SK-N-SH (cell line): Measurements from ENCODE around the gene PTN. TPM values are rescaled to one million over a fixed set of nuclear protein-coding genes. Genes with fewer than 3 reads are reported as not detected.

ENCODE experiments used
- CTCF ChIA-PET: fragments of 300-600, 350-600 bp; formaldehyde crosslinking; extraction: SDS; loops from one replicate; lab custom pipeline; 2021; lab: Yijun Ruan, JAX
- POLR2A ChIA-PET: fragments of 350-600 bp; sonication (Branson Sonifier 250); formaldehyde crosslinking; extraction: SDS; loops from one replicate; lab custom pipeline; 2020; ENCODE audit warnings: antibody characterized with exemption, inconsistent platforms; lab: Yijun Ruan, JAX
- DNase-seq: peaks from one replicate; pipeline ENCODE4 v3.0.0; 2012
- H2AFZ ChIP-seq: fragments of 200-600 bp; sonication (generic); 2 replicates; pipeline ENCODE4 v1.8.1; 2016; ENCODE audit warnings: antibody characterized with exemption, mild to moderate bottlenecking, low read depth
- H3F3A ChIP-seq: fragments of 200-600 bp; sonication (generic); replicated peaks from 2 replicates; pipeline ENCODE3; 2016; ENCODE audit warnings: antibody characterized with exemption, mild to moderate bottlenecking; ENCODE audit not compliant: insufficient read depth
- H3K27ac ChIP-seq, 2 experiments: fragments of 200-500 bp in 1 of 2; fragments of 200-600 bp in 1 of 2; sonication (Bioruptor generic) in 1 of 2; sonication (generic), shearing (Covaris generic) in 1 of 2; 2 replicates each; pipeline versions ENCODE4 v1.5.1 to v1.6.1; 2014 to 2016; ENCODE audit warnings: low read depth in 2 of 2, inconsistent platforms in 1 of 2, low read length in 1 of 2, mild to moderate bottlenecking in 1 of 2, mixed read lengths in 1 of 2
- H3K27me3 ChIP-seq: fragments of 200-600 bp; sonication (generic), shearing (Covaris generic); 2 replicates; pipeline ENCODE4 v1.6.1; 2016; ENCODE audit warnings: mixed run types; ENCODE audit not compliant: insufficient read depth
- H3K36me3 ChIP-seq, 2 experiments: fragments of 200-500 bp in 1 of 2; fragments of 200-600 bp in 1 of 2; sonication (Bioruptor generic) in 1 of 2; sonication (generic) in 1 of 2; replicated peaks in 1 of 2; 2 replicates each; pipeline versions ENCODE3 to v1.5.1; 2014 to 2016; ENCODE audit warnings: low read length in 1 of 2, mild to moderate bottlenecking in 1 of 2; ENCODE audit not compliant: insufficient read depth in 2 of 2, control insufficient read depth in 1 of 2
- H3K4me1 ChIP-seq, 2 experiments: fragments of 200-500 bp in 1 of 2; fragments of 200-600 bp in 1 of 2; sonication (Bioruptor generic) in 1 of 2; sonication (generic), shearing (Covaris generic) in 1 of 2; 2 replicates each; pipeline versions ENCODE4 v1.5.1 to v1.6.1; 2014 to 2016; ENCODE audit warnings: low read depth in 1 of 2, low read length in 1 of 2, mixed run types in 1 of 2; ENCODE audit not compliant: insufficient read depth in 2 of 2, control insufficient read depth in 1 of 2
- H3K4me2 ChIP-seq: fragments of 200-600 bp; sonication (generic), shearing (Covaris generic); 2 replicates; pipeline ENCODE4 v1.6.1; 2017; ENCODE audit warnings: mixed run types
- H3K4me3 ChIP-seq, 2 experiments: fragments of 200-500 bp in 1 of 2; fragments of 200-600 bp in 1 of 2; sonication (Bioruptor generic) in 1 of 2; sonication (generic), shearing (Covaris generic) in 1 of 2; 2 replicates each; pipeline versions ENCODE4 v1.5.1 to v1.8.1; 2014 to 2016; ENCODE audit warnings: low read depth in 2 of 2, inconsistent platforms in 1 of 2, low read length in 1 of 2, mild to moderate bottlenecking in 1 of 2, mixed read lengths in 1 of 2, moderate library complexity in 1 of 2
- H3K79me2 ChIP-seq: fragments of 200-600 bp; sonication (generic); 2 replicates; pipeline ENCODE4 v1.8.1; 2017; ENCODE audit warnings: mild to moderate bottlenecking; ENCODE audit not compliant: insufficient read depth
- H3K9ac ChIP-seq: fragments of 200-600 bp; sonication (generic); 2 replicates; pipeline ENCODE4 v1.6.1; 2017; ENCODE audit warnings: mixed run types
- H3K9me2 ChIP-seq: fragments of 200-600 bp; sonication (generic); 2 replicates; pipeline ENCODE4 v1.6.1; 2017; ENCODE audit warnings: mixed run types
- H3K9me3 ChIP-seq: fragments of 200-600 bp; sonication (generic); 2 replicates; pipeline ENCODE4 v1.6.1; 2017; ENCODE audit warnings: mixed run types, mild to moderate bottlenecking, moderate library complexity
- H4K20me1 ChIP-seq: fragments of 200-600 bp; sonication (generic); 2 replicates; pipeline ENCODE4 v1.6.1; 2017; ENCODE audit warnings: mild to moderate bottlenecking, mixed run types; ENCODE audit not compliant: insufficient read depth
- CHD2 ChIP-seq: fragments of 150-350 bp; IDR thresholded peaks from 2 replicates; pipeline ENCODE4 v1.6.1; 2018; ENCODE audit warnings: low read length; ENCODE audit not compliant: partially characterized antibody
- CTCF ChIP-seq: fragments of 200-600 bp; sonication (generic); IDR thresholded peaks from 2 replicates; pipeline ENCODE4 v1.6.1; 2017; ENCODE audit warnings: antibody characterized with exemption, mild to moderate bottlenecking, moderate library complexity
- EZH2phosphoT487 ChIP-seq: fragments of 200-600 bp; sonication (generic); IDR thresholded peaks from 2 replicates; pipeline ENCODE4 v1.6.1; 2017; ENCODE audit warnings: low read depth, mixed run types, mild to moderate bottlenecking, antibody characterized with exemption, moderate library complexity, borderline replicate concordance
- FOXM1 ChIP-seq: IDR thresholded peaks from 2 replicates; pipeline ENCODE4 v1.4.0; 2012; ENCODE audit warnings: low read depth, mild to moderate bottlenecking
- PBX3 ChIP-seq: IDR thresholded peaks from 2 replicates; pipeline ENCODE4; 2012
- SMC3 ChIP-seq: IDR thresholded peaks from 2 replicates; pipeline ENCODE4 v1.6.1; 2012; ENCODE audit warnings: low read depth, low read length, improper control_type of control experiment
- TAF1 ChIP-seq: IDR thresholded peaks from 2 replicates; pipeline ENCODE4 v1.6.1; 2012; ENCODE audit warnings: low read depth, mild to moderate bottlenecking, low read length, moderate library complexity, borderline replicate concordance
- USF1 ChIP-seq: IDR thresholded peaks from 2 replicates; pipeline ENCODE4 v1.4.0; 2012; ENCODE audit warnings: low read depth, borderline replicate concordance
- ZBTB33 ChIP-seq: IDR thresholded peaks from 2 replicates; pipeline ENCODE4 v1.4.0; 2012; ENCODE audit warnings: low read depth, borderline replicate concordance
- polyA plus RNA-seq, 3 experiments: library from polyadenylated mRNA; depleted of rRNA; stranded (reverse); fragments of >200 nt; gene quantifications; 2 replicates each; pipeline ENCODE4 v1.2.3, GENCODE V29; 2012

PTN gene
- polyA plus RNA-seq, 1 of the 3 experiments (the other 2 are of a cell fraction) = 23.7 TPM

- TF ChIP-seq TAF1 (no peak), PBX3 (no peak), CHD2 (no peak), FOXM1 (no peak), SMC3 (no peak), EZH2phosphoT487 (no peak), USF1 (no peak)
Observed at GRCh38 chr7:137360087-137360679, 16.6 kb upstream of the PTN start (continued).

- TF ChIP-seq CTCF (no peak), ZBTB33 (no peak)
Observed at GRCh38 chr7:137354961-137355360, 11.4 kb upstream of the PTN start.

More at GRCh38 chr7:137354961-137355360, 11.4 kb upstream of the PTN start:
- Histone ChIP-seq H3K4me1 (peaks cover 0 to 6% of the 10 kb centered on the region in 2 experiments; a peak in 1 of 4 replicates), H4K20me1 (no peaks in the 10 kb centered on the region), H3K27me3 (no peaks in the 10 kb centered on the region), H3K79me2 (no peaks in the 10 kb centered on the region), H3F3A (no peaks in the 10 kb centered on the region), H2AFZ (no peak overlapping the region), H3K9me3 (peaks cover 6% of the 10 kb centered on the region; the same call in 1 of the 2 replicates), H3K27ac (no peak overlapping the region), H3K36me3 (no peaks in the 10 kb centered on the region), H3K4me2 (no peak overlapping the region), H3K9me2 (no peaks in the 10 kb centered on the region), H3K9ac (no peak overlapping the region), H3K4me3 (no peak overlapping the region)
- no peak for DNase-seq
- POLR2A ChIA-PET = no interaction called here
- CTCF ChIA-PET = no interaction called here
